ENCODE results near the gene MEGF6. TPM values are rescaled to one million over a fixed set of nuclear protein-coding genes. Genes with fewer than 3 reads are reported as not detected.
A peak's percentile ranks its signal among the peaks of the same experiment; 100 is the strongest.

The MEGF6 gene
- total and polyA plus RNA-seq, 2 of the 8 experiments (the other 6 are each of a cell fraction or from before 2014, with no cell fraction given), result 4.1 to 14.8 TPM

DNA sequence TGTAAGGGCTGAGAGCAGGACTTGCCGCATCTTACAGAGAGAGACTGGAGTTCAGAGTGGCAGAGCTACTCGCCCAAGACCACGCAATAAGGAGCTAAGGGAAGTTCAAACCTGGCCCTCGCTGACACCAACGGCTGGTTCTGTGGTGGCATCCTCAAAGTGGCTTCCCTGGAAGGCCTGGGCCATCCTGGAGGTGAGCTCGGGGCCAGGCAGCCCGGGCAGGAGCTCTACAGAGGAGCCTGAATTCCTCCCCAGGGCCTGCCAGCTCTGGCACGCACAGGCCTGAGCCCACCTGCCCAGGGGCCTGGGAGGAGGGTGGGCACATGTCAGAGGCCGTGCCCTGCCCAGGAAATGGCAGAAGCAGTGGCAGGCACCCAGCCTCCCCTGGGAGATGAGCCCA is 68.6 kb downstream of the MEGF6 start:
- no peak overlapping the region for H3K27ac ChIP-seq (ENCODE audit: low read depth, low read length)
- no peak overlapping the region for H2BK15ac ChIP-seq (ENCODE audit: low read length)
- WGBS, 2 experiments (ENCODE audit: extremely low coverage in 1 of 2, insufficient coverage in 1 of 2, insufficient read length in 1 of 2, insufficient replicate concordance in 2 of 2, low coverage in 1 of 2, low lambda C conversion rate in 2 of 2, missing lambda C conversion rate in 1 of 2), result 85% methylated on average over 9 of the region's 9 CpGs; no CpG with 5 or more reads in 1 of the 2 experiments
- POLR2A ChIA-PET (ENCODE audit: partially characterized antibody), result interaction anchor here (1.3 kb wide), 1 partner anchor 16 kb away, joined by 3 read pairs; no protein-coding TSS in a partner anchor
- H4K20me1 ChIP-seq (replicated peaks in 1 of 2; ENCODE audit: control insufficient read depth in 1 of 2, insufficient read depth in 2 of 2, low read length in 2 of 2), result peaks cover 5 to 9% of the 10 kb centered on the region in 2 experiments
- CTCF ChIA-PET (ENCODE audit: partially characterized antibody), result interaction anchor here (0.8 to 2.5 kb wide), 12 partner anchors 9 to 90 kb away, joined by 3 to 10 read pairs (median 4); no protein-coding TSS in a partner anchor
- H3K9me3 ChIP-seq (ENCODE audit: insufficient read depth in 2 of 2, low read depth in 1 of 2, low read length in 1 of 2), result no peaks in the 10 kb centered on the region
- no peak overlapping the region for H3K9ac ChIP-seq (replicated peaks in 1 of 4; ENCODE audit: extremely low read depth in 1 of 4, low read depth in 3 of 4, low read length in 3 of 4)
- no peaks in the 10 kb centered on the region for H3K79me1 ChIP-seq (ENCODE audit: low read depth, low read length)
- no peak overlapping the region for H3K4me2 ChIP-seq (ENCODE audit: insufficient read depth in 1 of 2, low read depth in 2 of 2, low read length in 2 of 2)
- peak overlapping the region; percentile 78 for H3K4ac ChIP-seq (replicated peaks; ENCODE audit: insufficient read length, low read depth, low read length)
- H4K8ac ChIP-seq (ENCODE audit: extremely low read depth, insufficient read depth, low read length), result peak overlapping the region; percentile 90
- DNase-seq (ENCODE audit: low read depth in 1 of 2, low spot score in 2 of 2) (no peak), FAIRE-seq (no peak)
- H4K5ac ChIP-seq (ENCODE audit: insufficient read length, low read depth, low read length), result no peak overlapping the region
- H3K18ac ChIP-seq (ENCODE audit: extremely low read depth, low read length), result no peak overlapping the region
- H3K56ac ChIP-seq (replicated peaks; ENCODE audit: insufficient read length, low read depth, low read length), result no peak overlapping the region
- H4K91ac ChIP-seq (replicated peaks; ENCODE audit: insufficient read length, low read length), result peak overlapping the region; percentile 54
- no peak overlapping the region for H2AK5ac ChIP-seq (ENCODE audit: low read depth, low read length)
- H2AFZ ChIP-seq (ENCODE audit: low read length), result no peak overlapping the region
- H3K36me3 ChIP-seq (ENCODE audit: control insufficient read depth in 2 of 4, insufficient read depth in 4 of 4, low read length in 3 of 4), result no peaks in the 10 kb centered on the region
- no peak overlapping the region for H3K14ac ChIP-seq (ENCODE audit: insufficient read length)
- H2BK20ac ChIP-seq (ENCODE audit: low read length), result no peak overlapping the region
- H2BK5ac ChIP-seq (ENCODE audit: low read depth, low read length), result no peak overlapping the region
- H3K27me3 ChIP-seq (replicated peaks in 1 of 4; ENCODE audit: control insufficient read depth in 3 of 4, extremely low read depth in 1 of 4, insufficient read depth in 3 of 4, low read length in 3 of 4), result peaks cover 0 to 6% (median 0%) of the 10 kb centered on the region in 4 experiments; a peak in 1 of 7 replicates
- H2BK120ac ChIP-seq (replicated peaks; ENCODE audit: low read depth, low read length), result no peak overlapping the region
- H3K79me2 ChIP-seq (ENCODE audit: control insufficient read depth in 1 of 2, insufficient read depth in 2 of 2, low read length in 2 of 2), result no peaks in the 10 kb centered on the region
- H3K23me2 ChIP-seq (ENCODE audit: low read depth, low read length), result no peaks in the 10 kb centered on the region
- no peak overlapping the region for H2BK12ac ChIP-seq (ENCODE audit: low read depth, low read length)
- H3K23ac ChIP-seq (ENCODE audit: insufficient read length), result no peak overlapping the region
- peaks cover 0 to 16% (median 3%) of the 10 kb centered on the region in 4 experiments; a peak in 5 of 7 replicates for H3K4me1 ChIP-seq (replicated peaks in 1 of 4; ENCODE audit: control insufficient read depth in 3 of 4, insufficient read depth in 4 of 4, low read length in 3 of 4)
- no peak overlapping the region for H3K4me3 ChIP-seq (ENCODE audit: extremely low read depth in 1 of 4, insufficient read depth in 2 of 4, low read depth in 3 of 4, low read length in 4 of 4)
- TF ChIP-seq CREB1 (IDR thresholded peaks at IDR 0.05) (no peak), NRF1 (IDR thresholded peaks at IDR 0.05; ENCODE audit: low read depth, low read length) (no peak), YY1 (IDR thresholded peaks at IDR 0.05; ENCODE audit: low read depth, low read length) (no peak), TCF12 (IDR thresholded peaks at IDR 0.05; ENCODE audit: low read depth, low read length) (no peak), KDM1A (IDR thresholded peaks at IDR 0.05; ENCODE audit: borderline replicate concordance, low read length) (no peak), SRF (IDR thresholded peaks at IDR 0.05; ENCODE audit: low read depth, low read length) (no peak), TAF7 (optimal IDR thresholded peaks at IDR 0.05; ENCODE audit: borderline replicate concordance, low read depth, low read length) (no peak), SP4 (IDR thresholded peaks at IDR 0.05; ENCODE audit: low read length) (no peak), POLR2AphosphoS5 (IDR thresholded peaks at IDR 0.05; ENCODE audit: low read depth, low read length) (no peak)
- TF ChIP-seq, protein P1, sequence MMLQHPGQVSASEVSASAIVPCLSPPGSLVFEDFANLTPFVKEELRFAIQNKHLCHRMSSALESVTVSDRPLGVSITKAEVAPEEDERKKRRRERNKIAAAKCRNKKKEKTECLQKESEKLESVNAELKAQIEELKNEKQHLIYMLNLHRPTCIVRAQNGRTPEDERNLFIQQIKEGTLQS (IDR thresholded peaks at IDR 0.05; ENCODE audit: insufficient read depth, low read depth, low read length), result no peak
- TF ChIP-seq, protein P2, sequence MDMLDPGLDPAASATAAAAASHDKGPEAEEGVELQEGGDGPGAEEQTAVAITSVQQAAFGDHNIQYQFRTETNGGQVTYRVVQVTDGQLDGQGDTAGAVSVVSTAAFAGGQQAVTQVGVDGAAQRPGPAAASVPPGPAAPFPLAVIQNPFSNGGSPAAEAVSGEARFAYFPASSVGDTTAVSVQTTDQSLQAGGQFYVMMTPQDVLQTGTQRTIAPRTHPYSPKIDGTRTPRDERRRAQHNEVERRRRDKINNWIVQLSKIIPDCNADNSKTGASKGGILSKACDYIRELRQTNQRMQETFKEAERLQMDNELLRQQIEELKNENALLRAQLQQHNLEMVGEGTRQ (IDR thresholded peaks at IDR 0.05; ENCODE audit: low read length), result no peak

Data from H1 (cell line).